Ramos (cell line): ENCODE data around the gene RELN.
"Not testable (repeated sequence)": the region's sequence is repeated elsewhere in the genome, so short reads cannot be mapped to it uniquely, and the experiment has no call there.

Experiments
- in situ Hi-C: fragments of 300-500 bp; cut with MboI; formaldehyde crosslinking; loops from one replicate; pipeline ENCODE4 v1.14.3; 2022; ENCODE audit warnings: low sequenced_read_pairs; ENCODE audit not compliant: unreplicated experiment

The RELN gene

DNA sequence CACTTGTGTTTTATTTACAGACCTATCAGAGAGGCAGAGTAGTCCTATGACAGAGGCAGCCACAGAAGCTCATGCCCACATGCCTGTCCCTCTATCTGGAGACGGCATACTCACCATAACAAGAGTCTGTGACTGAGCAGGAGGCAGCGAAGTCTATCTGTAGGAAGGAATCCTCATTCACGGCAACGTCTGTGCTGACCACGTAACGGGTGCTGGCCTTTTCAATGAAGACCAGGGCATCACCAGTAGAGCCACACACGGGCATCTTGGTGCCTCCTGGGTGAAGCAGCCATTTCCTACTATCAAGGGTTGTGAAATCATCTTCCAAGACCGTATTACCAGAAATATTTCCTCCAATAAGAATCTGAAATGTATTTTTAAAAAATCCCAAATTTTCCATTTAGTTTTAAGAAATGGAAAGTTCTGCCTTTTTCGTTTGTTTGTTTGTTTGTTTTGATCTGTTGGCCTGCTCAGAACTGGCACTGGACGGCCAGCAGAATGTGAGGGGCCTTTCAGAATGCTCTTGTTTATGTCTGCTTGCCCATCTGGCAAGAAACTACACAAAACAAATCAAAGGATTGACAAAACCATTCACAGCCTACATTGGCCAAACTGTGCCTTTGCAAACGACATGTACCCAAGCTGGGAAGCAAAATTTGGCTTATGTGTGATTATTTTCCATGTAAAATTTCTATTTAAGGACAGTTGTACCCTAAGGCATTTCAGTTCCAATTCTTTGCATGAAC is 450.3 kb downstream of the RELN start:
- in situ Hi-C loops = no loop called here

DNA sequence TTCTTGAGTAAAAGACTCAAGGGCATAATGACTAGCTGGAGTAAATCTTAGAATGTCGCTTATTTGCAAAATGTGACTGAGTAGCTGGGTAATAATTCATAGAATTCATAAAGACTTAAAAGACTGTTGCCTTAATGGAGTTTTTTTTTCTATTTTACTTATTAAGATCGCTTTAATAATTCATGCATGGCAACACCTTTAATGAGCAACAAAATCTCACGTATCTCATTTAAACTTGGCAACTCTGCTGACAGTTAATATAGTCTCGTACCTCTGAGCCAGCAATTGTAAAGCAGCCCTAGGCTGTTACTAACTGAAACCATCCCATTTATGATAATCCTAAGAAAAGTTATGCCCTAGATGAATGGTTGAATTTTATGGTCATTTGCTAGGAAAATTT is 455.7 kb downstream of the RELN start:
- in situ Hi-C loops = no loop called here

DNA sequence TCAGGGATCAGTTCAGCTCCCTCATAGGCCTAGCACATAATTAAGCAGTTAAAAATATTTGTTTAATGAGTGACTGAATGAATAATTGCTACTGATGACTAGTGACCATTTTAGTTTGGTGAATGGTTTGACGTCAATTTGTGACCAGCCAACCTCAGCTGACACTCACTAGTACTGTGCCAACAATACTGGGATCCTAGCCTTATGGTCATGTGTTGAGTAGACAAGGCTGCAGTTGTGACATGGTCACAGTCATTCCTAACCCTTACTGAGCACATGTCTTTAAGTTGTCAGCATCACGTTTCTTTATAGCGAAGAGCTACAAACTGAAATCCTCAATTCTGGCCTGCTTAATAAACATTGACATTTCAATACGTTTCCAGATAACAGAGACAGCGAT is 456.5 kb downstream of the RELN start:
- in situ Hi-C loops = no loop called here

DNA sequence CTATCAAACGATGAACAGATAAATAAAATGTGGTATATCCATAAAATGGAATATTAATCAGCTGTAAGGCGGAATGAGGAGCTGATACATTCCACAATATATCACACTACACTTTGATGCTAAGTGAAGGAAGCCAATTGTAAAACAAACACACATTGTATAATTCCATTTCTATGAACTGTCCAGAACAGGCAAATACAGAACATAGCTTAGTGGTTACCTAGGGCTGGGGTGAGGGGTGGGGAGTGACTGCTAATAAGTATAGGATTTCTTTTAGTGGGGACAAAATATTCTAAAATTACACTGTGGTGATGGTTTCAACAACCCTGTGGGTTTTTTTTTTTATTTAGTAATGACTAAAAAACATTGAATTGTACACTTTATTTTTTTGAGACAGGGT is 461.3 kb downstream of the RELN start:
- in situ Hi-C loops = no loop called here

DNA sequence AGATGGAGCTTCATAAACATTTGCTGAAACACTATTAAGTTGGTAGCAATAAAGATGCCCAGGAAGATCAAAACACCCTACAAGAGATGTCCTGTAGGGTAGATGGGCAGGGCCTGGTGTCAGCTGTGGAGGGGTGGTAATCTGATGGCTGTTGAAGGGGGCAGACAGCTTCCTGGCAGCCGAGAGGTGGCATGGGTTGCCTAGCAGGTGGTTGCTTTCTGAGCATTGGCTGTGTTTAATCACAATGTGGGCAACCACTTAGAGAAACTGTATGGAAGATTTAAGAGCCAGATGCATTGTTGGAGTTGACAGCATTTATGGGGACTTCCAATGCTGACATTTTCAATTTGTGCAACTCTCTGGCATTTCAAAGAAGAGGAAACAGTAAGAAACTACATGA is 463.5 kb downstream of the RELN start:
- in situ Hi-C loops = no loop called here

DNA sequence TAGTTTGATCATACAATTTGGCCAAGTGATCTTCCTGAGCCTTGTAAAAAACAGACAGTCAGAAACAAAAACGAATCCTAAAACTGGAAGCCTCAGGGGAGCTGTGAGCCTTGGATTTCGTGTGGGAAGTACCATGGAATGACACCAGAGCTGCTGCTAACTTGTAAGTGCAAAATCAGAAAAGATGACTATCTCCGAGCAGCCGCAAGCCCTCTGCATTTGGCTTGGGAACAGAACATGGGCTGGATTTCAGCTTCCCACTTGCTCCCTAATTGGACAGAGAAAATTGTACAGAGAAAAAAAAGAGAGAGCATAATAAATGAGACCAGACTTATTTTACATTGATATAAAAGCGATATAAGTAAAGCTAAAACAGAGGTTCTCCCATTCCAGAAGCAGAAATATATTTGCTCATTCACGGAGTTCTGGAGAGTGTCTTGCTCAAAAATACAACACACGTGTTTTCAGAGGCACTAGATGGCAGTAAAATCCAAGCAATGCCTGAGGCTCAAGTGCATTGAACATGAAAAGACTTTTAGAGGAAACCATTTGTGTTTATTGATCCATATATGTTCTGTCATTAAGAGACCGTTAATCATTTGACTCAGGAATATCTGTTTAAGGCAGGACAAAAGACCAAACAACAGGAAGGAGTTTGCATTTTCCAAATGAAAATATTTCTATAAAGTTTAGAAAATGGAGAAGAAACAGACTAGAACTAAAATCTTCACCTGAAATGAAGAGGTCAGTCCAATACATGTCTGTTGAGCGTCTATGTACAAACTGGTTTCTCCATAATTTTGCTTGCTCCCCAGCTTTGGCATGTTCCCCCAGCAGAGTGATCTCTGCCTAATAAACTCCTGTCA is 465.2 kb downstream of the RELN start:
- in situ Hi-C loops = no loop called here

DNA sequence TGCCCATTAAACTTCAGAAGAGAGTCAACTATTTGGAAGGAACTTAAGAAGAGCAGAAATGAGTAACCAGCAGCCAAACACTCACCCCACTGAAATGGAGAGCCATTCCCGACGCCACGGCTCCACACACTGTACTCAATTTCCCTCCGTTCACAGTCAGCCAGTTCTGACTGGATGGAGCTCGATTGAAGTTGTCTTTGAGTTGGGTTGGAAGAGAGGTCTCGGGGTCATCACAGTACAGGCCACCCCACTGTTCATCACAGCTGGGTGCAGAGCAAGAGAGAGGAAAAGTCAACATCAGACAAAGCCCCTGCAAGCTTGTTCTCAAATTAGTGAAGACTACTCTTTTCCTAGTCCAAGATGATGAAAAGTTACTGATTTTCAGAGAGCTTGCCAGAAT is 467.5 kb downstream of the RELN start:
- in situ Hi-C loops = no loop called here

DNA sequence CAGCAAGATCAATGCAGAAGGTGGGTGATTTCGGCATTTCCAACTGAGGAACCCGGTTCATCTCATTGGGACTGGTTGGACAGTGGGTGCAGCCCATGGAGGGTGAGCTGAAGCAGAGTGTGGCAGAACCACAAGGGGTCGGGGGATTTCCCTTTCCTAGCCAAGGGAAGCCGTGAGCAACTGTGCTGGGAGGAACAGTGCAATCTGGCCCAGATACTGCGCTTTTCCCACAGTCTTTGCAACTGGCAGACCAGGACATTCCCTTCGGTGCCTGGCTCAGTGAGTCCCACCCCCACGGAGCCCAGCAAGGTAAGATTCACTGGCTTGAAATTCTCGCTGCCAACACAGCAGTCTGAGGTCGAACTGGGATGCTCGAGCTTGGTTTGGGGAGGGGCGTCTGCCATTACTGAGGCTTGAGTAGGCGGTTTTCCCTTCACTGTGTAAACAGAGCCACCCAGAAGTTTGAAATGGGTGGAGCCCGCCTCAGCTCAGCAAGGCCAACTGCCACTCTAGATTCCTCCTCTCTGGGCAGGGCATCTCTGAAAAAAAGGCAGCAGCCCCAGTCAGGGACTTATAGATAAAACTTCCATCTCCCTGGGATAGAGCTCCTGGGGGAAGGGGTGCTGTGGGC is 484.8 kb downstream of the RELN start:
- in situ Hi-C loops = no loop called here

DNA sequence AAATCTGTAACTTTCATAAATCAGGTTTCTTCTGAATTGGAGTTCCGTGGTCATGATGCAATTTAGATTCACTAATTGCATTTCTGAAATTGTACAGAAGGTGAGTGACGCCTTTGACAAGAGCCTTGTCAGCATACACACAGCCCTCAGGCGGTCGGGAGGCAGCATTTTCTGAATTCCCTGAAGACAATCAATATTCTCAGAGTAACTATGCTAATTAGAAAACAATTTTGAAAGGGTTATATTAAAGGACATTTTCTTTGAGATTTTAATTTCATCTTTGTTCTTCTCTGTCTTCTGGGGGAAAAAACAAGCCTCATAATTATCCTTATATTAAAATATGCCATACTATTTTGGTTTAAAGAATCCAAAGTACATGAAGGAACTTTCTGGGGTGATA is 488.3 kb downstream of the RELN start:
- in situ Hi-C loops = no loop called here

DNA sequence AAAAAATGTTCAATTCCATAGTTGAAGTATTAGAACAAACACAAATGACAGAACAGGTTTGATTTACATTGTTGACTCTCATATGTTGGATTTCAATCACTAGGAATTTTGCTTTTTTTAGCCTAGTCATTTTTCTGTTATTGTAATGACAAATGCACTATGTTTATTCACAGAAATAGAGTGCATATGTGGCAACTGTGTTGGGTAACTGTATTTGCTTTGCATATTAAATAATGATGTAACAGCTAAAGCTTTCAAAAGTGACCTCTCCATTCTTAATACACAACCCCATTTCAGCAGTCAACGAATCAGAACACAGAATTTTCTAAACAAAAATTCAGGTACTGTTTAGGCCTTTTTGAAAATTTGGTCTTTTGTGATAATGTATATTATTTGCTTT is 489.5 kb downstream of the RELN start:
- in situ Hi-C loops = no loop called here

DNA sequence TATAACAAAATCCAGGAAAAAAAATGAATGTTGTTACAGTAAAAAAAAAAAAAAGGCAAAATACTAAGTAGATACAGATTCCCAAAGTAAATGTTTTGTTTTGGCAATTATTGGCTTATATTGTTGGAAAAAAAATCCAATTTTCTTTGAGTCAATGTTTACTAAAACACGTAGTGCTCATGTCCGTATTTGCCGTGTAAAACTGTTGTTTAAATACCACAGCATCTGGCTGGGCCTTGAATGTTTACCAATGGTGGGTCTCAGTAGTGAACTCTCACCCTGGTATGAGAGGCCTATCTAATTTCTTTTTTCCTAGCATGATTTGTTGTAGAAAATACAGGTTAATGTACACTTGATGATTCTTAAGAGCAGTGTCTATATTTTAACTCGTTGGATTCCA is 502.0 kb downstream of the RELN start:
- in situ Hi-C loops = no loop called here

DNA sequence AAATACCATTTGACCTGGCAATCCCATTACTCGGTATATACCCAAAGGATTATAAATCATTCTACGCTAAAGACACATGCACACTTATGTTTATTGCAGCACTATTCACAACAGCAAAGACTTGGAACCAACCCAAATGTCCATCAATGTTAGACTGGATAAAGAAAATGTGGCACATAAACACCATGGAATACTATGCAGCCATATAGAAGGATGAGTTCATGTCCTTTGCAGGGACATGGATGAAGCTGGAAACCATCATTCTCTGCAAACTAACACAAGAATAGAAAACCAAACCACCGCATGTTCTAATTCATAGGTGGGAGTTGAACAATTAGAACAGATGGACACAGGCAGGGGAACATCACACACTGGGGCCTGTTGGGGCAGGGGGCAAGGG is 502.6 kb downstream of the RELN start:
- in situ Hi-C loops = not testable (repeated sequence)

DNA sequence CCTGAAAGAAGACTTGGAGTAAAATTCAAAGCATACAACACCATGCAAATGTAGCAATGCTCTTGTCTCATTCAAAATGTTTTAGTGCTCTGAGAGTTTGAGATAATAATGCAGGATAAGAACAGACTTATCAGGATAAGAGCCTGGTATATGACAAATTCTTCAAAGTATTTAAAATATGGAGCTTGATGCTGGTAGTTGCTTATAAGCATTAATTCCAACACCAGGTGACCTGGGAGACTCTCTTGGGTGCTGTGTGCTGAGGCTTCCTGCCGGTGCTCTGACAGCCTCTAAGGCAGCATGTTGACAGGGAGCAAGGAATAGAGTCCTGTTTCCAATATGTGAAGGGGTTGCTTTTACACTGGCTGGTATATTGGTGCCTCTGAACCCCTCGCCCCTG is 508.7 kb downstream of the RELN start:
- in situ Hi-C loops = no loop called here

DNA sequence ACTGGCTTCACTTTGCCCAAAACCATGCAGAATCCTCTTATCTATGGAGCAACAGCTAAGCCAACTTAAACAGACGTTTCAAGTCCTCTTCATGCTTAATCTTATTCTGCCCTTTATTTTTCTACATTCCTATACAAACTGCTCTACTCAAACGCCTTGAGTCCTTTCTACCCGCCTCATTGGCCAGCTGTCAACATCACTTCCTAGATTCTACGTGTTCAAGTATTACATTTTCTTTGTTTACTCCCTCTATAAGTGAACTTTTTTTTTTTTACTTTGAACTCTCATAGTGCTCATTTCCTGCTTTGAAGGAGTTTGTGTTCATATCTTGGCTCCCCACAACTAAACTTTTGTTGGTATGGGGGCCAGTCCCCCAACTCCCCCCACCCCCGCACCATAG is 514.5 kb downstream of the RELN start:
- in situ Hi-C loops = no loop called here

DNA sequence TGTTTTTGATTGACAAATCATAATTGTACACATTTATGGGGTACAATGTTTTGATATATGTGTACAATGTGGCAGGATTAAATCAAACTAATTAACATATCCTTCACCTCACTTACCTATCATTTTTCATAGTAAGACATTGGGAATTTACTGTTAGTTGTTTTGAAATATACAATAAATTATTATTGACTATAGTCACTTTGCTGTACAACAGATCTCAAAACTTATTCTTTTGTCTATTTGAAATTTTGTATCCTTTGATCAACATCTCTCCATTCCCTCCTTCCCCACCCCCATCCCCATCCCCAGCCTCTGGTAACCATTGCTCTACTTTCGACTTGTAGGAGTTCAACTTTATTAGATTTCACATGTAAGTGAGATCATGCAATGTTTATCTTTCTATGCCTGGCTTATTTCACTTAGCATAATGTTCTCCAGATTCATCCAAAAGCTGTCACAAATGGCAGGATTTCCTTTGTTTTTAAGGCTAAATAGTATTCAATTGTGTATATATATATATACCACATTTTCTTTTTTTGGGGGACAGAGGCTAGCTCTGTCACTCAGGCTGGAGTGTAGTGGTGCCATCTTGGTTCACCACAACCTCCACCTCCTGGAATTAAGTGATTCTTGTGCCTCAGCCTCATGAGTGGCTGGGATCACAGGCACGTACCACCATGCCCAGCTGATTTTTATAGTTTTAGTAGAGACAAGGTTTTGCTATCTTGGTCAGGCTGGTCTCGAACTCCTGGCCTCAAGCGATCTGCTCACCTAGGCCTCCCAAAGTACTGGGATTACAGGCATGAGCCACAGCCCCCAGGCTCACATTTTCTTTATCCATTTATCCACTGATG is 520.1 kb downstream of the RELN start:
- in situ Hi-C loops = no loop called here

DNA sequence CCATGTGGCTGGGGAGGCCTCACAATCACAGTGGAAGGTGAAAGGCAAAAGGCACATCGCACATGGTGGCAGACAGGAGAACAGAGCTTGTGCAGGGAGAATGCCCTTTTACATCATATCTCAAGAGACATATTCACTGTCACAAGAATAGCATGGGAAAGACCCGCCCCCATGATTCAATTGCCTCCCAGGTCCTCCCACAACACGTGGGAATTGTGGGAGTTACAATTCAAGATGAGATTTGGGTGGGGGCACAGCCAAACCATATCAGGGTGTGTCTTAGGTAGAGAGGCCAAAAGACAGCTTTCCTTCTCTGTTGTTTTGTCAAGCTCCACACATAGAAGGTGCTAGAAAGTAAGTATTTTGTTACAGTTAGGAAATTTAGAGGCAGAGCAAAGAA is 522.6 kb downstream of the RELN start:
- in situ Hi-C loops = no loop called here

DNA sequence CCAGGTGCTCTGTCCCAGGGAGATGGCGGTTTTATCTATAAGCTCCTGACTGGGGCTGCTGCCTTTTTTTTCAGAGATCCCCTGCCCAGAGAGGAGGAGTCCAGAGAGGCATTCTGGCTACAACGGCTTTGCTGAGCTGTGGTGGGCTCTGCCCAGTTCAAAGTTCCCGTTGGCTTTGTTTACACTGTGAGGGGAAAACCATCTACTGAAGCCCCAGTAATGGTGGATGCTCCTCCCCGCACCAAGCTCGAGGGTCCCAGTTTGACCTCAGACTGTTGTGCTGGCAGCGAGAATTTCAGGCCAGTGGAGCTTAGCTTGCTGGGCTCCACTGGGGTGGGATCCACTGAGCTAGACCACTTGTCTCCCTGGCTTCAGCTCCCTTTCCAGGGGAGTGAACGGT is 527.1 kb downstream of the RELN start:
- in situ Hi-C loops = no loop called here

DNA sequence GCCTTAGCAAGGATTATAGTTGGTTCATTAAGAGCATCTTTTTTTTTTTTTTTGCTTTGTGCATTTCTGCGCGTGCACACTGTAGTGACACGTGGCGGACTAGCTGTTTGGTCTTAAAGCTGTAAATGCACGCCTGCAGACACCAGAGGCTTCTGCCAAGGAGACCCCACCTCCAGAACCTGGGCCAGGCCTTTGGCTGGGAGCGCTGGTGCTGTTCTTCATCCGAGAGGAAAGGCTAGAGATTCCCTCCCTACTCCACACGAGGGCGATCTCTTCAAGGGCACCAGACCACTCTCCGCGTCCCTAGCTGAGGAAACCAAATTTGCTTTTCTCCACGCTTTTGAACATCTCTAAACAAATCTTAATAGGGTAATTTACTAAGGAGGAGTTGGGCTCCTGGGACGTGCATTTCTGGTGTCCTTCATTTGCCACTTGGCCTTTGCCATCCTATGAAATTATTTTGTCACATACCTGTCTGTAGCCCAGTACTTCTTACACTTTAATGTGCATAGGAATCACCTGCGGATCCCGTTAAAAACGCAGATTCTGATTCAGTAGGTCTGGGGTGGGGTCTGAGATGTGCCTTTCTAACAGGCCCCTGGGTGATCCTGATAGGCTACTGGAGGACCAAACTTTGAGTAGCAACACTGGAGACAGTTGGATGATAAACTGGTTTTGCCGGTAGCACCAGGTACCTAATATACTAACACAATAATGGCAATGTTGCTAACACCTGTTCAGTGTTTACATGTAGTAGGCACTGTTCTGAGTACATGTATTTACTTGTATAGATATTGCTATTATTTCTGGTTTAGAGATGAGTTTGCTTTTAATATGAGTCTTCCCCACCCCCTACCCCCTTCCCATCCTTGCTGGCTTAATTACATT is 542.1 kb downstream of the RELN start:
- in situ Hi-C loops = no loop called here

DNA sequence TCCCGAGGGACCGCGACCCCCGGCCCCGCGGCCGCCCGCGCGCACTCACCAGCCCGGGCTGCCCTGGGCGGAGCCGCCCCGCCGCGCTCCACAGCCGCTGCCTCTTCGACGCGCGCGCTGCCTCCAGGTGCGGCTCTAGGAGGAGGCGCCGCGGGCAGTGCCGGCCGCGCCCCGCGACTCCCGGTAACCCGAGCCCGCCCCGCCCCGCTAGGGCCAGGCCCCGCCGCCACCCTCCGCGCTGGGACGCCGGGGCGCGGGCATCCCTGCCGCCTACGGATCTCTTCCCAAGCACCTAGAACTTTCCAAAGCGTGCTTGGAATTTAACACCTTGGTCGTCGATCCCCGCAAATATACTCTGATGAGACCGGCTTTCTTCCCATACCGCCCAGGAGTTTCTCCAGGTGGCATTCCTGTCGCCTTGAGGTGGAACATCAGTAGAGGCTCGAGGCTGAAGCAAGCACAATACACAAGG is 543.4 kb downstream of the RELN start, which contains the start of gene SLC26A5:
Gene SLC26A5, minus strand, starts transcription at position 159 of the 472 bp plus-strand sequence. CDS start 24,693 bp downstream, outside the sequence.
- in situ Hi-C loops = no loop called here
